Colonic mucosa (tissue), 4 donors: ENCODE results near the gene ALDH6A1. TPM values are rescaled to one million over a fixed set of nuclear protein-coding genes. Genes with fewer than 3 reads are reported as not detected.

Experiments
- DNase-seq: peaks from one replicate; pipeline ENCODE4 v3.0.0-alpha.2; 2020
- H3K27ac ChIP-seq: fragments of 200-600 bp; one replicate; pipeline ENCODE4 v1.8.0; 2021
- H3K27me3 ChIP-seq: fragments of 200-600 bp; one replicate; pipeline ENCODE4 v1.8.0; 2021
- H3K36me3 ChIP-seq: fragments of 200-600 bp; one replicate; pipeline ENCODE4 v1.8.0; 2021
- H3K4me1 ChIP-seq: fragments of 200-600 bp; one replicate; pipeline ENCODE4 v1.8.0; 2021; ENCODE audit warnings: mild to moderate bottlenecking
- H3K4me3 ChIP-seq: fragments of 200-600 bp; one replicate; pipeline ENCODE4 v1.8.0; 2021
- H3K9ac ChIP-seq, 2 donors: one replicate each; pipeline ENCODE4 v1.7.0; 2013; ENCODE audit warnings: control low read depth in 2 of 2, low read depth in 2 of 2, low read length in 2 of 2
- H3K9me3 ChIP-seq: fragments of 200-600 bp; one replicate; pipeline ENCODE4 v1.8.0; 2021
- intact Hi-C: fragments of 100-400 bp; cut with DNase I; formaldehyde crosslinking; loops from one replicate; pipeline ENCODE4 v1.14.1; 2022
- total RNA-seq, 2 donors: library from RNA; stranded (reverse); fragmentation: NEBNext Ultra II Directional in 1 of 2; extraction: Animal tissue kit (Norgen Biotek cat#: 25700) in 1 of 2; gene quantifications; one replicate each; pipeline ENCODE4 v1.2.1, GENCODE V29; 2021
- TF ChIP-seq, protein P1 (sequence below): fragments of 200-600 bp; IDR thresholded peaks from one replicate; pipeline ENCODE4 v1.8.0; 2022; ENCODE audit warnings: antibody characterized with exemption, mild to moderate bottlenecking
- donor health status: healthy.
- donor health status: DM: no; HTN: no; CAD: no.
- donor health status: DM: no; HTN: no; CAD: no.

The ALDH6A1 gene
- total RNA-seq, 2 donors from 2014 or later = 29.6 to 47.9 TPM

DNA sequence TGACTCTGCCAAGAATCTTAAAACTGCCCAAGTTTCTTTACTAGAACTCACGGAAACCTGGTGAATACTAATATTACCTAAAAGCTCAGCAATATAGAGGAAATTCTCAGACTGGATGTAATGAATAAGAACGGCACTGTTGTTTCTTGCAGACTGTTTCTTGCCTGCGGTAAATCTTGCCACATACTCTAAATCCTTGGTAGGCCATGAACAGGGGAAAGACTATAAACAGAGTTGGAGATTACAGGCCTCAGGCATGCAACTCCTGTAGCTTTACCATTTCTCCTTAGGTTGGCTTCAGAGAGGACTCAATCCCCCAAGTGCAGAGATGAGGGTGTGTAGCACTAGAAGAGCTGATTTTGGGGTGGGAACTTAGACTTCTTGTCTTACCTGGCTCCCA, 1.1 kb downstream of the ALDH6A1 start:
- Histone ChIP-seq H3K27me3 (no peaks in the 10 kb centered on the region), H3K9me3 (no peaks in the 10 kb centered on the region), H3K27ac (no peak overlapping the region), H3K4me3 (no peak overlapping the region), H3K36me3 (no peaks in the 10 kb centered on the region), H3K4me1 (peaks cover 10% of the 10 kb centered on the region), H3K9ac (no peak overlapping the region)
- no peak for DNase-seq
- TF ChIP-seq, protein P1, sequence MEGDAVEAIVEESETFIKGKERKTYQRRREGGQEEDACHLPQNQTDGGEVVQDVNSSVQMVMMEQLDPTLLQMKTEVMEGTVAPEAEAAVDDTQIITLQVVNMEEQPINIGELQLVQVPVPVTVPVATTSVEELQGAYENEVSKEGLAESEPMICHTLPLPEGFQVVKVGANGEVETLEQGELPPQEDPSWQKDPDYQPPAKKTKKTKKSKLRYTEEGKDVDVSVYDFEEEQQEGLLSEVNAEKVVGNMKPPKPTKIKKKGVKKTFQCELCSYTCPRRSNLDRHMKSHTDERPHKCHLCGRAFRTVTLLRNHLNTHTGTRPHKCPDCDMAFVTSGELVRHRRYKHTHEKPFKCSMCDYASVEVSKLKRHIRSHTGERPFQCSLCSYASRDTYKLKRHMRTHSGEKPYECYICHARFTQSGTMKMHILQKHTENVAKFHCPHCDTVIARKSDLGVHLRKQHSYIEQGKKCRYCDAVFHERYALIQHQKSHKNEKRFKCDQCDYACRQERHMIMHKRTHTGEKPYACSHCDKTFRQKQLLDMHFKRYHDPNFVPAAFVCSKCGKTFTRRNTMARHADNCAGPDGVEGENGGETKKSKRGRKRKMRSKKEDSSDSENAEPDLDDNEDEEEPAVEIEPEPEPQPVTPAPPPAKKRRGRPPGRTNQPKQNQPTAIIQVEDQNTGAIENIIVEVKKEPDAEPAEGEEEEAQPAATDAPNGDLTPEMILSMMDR = no peak
- intact Hi-C loops = no loop called here

GRCh38 chr14:74081491-74081890, 2.8 kb downstream of the ALDH6A1 start:
- no peak overlapping the region for H3K27ac ChIP-seq
- H3K4me3 ChIP-seq = no peak overlapping the region
- H3K27me3 ChIP-seq = no peaks in the 10 kb centered on the region
- intact Hi-C loops = no loop called here
- no peaks in the 10 kb centered on the region for H3K9me3 ChIP-seq
- no peak for DNase-seq
- TF ChIP-seq, protein P1 = no peak
- H3K36me3 ChIP-seq = no peaks in the 10 kb centered on the region
- peaks cover 10% of the 10 kb centered on the region for H3K4me1 ChIP-seq
- no peak overlapping the region for H3K9ac ChIP-seq

DNA sequence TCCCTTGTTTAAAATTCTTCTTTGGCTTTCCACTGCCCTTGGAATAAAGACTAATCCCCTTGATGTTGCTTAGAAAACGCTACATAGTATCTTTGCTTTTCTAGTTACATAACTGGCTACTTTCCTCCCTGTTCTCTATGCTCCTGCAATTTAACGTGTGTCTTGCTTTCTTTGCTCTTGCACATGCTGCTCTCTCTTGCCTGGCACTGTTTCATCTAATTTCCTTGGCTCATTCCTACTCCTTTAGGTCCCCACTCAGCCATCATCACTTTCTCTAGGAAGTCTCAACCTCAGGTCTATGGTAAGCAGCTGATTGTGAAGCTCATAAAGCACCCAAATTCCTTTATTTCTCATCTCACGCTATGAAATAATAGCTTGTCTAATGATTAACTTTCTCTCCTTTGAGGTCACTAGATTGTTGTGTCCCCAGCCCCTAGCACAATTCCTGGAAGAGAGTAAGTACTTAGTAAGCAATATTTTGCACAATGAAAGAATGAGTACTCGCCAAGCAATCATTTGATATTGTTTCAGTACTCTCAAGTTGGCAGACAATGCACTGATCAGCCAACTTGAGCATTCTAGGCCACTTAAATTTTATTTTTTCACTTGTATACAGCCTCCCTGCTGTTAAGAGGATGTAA, 3.3 kb downstream of the ALDH6A1 start:
- DNase-seq = no peak
- Histone ChIP-seq H3K4me1 (peaks cover 6% of the 10 kb centered on the region), H3K27ac (no peak overlapping the region), H3K9ac (no peak overlapping the region), H3K4me3 (no peak overlapping the region), H3K27me3 (no peaks in the 10 kb centered on the region), H3K36me3 (no peaks in the 10 kb centered on the region), H3K9me3 (no peaks in the 10 kb centered on the region)
- TF ChIP-seq, protein P1 = no peak
- intact Hi-C loops = no loop called here

DNA sequence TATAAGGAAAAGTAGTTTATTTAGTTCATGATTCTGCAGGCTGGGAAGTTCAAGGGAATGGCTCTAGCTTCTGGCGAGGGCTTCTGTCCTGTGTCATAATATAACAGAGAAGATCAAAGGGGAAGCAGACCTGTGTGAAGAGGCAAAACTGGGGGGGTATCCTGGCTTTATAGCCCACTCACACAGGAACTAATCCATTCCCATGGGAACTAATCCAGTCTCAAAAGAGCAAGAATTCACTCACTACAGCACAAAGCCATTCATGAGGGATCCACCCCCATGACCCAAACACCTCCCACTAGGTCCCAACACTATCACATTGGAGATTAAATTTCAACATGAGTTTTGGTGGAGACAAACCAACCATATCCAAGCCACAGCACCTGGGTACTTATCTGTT, 6.9 kb downstream of the ALDH6A1 start:
- H3K27ac ChIP-seq = no peak overlapping the region
- TF ChIP-seq, protein P1 = no peak
- no peaks in the 10 kb centered on the region for H3K27me3 ChIP-seq
- intact Hi-C loops = no loop called here
- H3K4me1 ChIP-seq = no peaks in the 10 kb centered on the region
- H3K9ac ChIP-seq = no peak overlapping the region
- DNase-seq = no peak
- H3K4me3 ChIP-seq = no peak overlapping the region
- no peaks in the 10 kb centered on the region for H3K36me3 ChIP-seq
- no peaks in the 10 kb centered on the region for H3K9me3 ChIP-seq

- Histone ChIP-seq H3K27me3 (no peaks in the 10 kb centered on the region), H3K27ac (no peak overlapping the region), H3K9ac (no peak overlapping the region), H3K4me3 (no peak overlapping the region), H3K4me1 (no peaks in the 10 kb centered on the region), H3K36me3 (no peaks in the 10 kb centered on the region), H3K9me3 (no peaks in the 10 kb centered on the region)
- DNase-seq = no peak
- intact Hi-C loops = no loop called here
- TF ChIP-seq, protein P1 = no peak
Measured at GRCh38 chr14:74065746-74066575, 18.3 kb downstream of the ALDH6A1 start.
